Hematopoietic multipotent progenitor cell treated with erythropoietin and hydrocortisone succinate and interleukin-3 and kit ligand, for 8 days (in vitro differentiated cells): ENCODE measurements around the gene TEX13B.
"Not testable (repeated sequence)": the region's sequence is repeated elsewhere in the genome, so short reads cannot be mapped to it uniquely, and the experiment has no call there.

Source experiments
- DNase-seq: peaks from one replicate; pipeline ENCODE4 v3.0.0-alpha.2; 2015

The TEX13B gene

GRCh38 chrX:107982356-107982755 lies at the start of gene TEX13B:
TEX13B (minus strand) TSS chrX:107982370; CDS start chrX:107982127, 243 bp downstream.
- no peak for DNase-seq

GRCh38 chrX:108029928-108030711 lies 48.0 kb upstream of the TEX13B start:
- no peak for DNase-seq

DNA sequence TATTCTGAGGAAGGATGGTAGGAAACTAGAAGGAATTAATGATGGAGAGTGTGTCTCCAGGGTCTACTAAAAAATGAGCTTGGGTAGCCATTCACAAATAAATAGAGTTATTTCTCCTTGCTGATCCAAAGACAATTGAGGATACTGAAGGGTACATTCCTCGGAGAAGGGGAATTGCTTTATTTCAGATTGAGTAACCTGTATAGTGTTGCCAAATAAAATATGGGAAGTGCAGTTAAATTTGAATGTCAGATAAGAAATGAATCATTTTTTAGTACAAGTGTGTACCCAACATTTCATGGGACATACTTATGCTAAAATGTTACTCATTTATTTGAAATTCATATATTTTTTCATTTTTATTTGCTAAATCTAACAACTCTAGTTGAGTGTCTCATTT lies 46.7 kb upstream of the TEX13B start:
- DNase-seq = no peak

- no peak for DNase-seq
Measured at GRCh38 chrX:108025954-108026600, 43.9 kb upstream of the TEX13B start.

DNA sequence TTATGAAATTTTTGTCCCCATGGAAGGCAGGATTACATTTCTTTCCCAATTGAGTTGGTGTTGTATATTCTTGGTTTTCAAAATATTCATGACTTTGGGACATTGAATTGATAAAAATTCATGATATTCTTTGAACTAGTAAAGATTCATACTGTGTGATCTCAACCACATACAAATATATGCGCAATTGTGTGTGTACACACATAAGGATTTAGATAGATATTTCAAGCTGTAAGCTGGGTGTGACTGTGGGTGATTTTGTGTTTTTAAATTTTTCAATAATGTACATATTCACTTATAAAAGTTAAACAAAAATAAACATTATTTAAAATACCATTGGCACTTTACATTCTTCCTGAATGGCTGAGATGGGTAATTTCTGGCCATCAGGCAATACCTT lies 43.2 kb upstream of the TEX13B start:
- DNase-seq = no peak

DNA sequence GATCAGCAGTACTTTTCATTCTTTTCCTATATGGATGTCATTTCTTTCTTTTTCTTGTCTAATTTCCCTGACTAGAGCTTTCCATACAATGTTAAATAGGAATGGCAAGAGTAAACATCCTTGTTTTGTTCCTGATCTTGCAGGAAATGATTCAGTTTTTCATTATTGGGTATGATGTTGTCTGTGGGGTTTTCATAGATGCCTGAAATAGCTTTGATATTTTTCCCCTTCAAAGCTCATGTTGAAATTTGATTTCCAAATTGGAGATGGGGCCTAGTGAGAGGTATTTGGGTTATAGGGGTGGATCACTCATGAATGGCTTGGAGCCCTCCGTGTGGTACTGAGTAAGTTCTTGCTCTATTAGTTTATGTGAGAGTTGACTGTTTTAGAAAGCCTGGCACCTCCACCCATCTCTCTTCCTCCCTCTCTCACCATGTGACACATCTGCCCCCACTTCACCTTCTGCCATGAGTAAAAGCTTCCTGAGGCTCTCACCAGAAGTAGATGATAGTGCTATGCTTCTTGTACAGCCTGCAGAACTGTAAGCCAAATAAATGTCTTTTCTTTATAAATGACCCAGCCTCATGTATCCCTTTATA lies 40.4 kb upstream of the TEX13B start:
- DNase-seq = no peak

GRCh38 chrX:108020631-108021030 lies 38.5 kb upstream of the TEX13B start:
- DNase-seq = peak; percentile 11

- DNase-seq = no peak
Measured at GRCh38 chrX:108019382-108019875, 37.3 kb upstream of the TEX13B start.

DNA sequence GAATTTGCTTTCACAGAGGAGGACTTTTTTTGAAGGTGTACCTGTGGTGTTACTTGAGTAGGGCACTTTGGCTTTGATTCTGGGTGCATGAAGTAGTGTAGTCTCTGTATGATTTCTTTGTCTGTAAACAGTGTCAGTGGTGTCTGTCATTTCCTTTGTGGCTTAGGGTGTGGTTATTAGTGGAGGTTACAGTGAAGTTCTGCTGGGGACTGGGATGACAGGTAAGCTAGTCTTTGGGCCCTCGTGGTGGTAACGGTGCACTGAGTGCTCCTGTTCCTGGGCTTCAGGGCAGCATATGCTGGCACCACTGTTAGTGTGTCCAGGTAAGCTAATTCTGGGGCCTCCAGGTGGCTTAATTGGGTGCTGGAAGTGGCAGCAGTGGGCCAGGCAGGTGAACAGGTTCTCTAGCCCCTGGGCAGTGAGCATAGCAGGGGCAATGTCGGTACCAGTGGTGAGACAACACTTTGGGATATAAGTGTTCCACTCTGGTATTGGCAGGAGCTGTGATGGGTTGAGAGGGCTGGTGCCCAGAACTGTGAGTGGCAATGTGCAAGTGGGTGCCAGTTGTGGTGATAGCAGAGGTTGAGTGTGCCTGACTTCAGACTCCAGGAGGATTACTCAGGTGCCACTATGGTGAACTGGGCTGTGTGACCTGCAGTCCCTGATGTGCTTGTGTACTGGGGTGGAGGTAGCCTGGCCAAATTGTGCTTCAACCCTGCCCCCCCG lies 36.6 kb upstream of the TEX13B start:
- DNase-seq = no peak

GRCh38 chrX:108001218-108001814 lies 19.1 kb upstream of the TEX13B start:
- DNase-seq = peak; percentile 34

GRCh38 chrX:108000751-108001150 lies 18.6 kb upstream of the TEX13B start:
- DNase-seq = no peak

- no peak for DNase-seq
Measured at GRCh38 chrX:107996124-107996523, 14.0 kb upstream of the TEX13B start.

GRCh38 chrX:107985033-107985432 lies 2.9 kb upstream of the TEX13B start:
- DNase-seq = no peak

DNA sequence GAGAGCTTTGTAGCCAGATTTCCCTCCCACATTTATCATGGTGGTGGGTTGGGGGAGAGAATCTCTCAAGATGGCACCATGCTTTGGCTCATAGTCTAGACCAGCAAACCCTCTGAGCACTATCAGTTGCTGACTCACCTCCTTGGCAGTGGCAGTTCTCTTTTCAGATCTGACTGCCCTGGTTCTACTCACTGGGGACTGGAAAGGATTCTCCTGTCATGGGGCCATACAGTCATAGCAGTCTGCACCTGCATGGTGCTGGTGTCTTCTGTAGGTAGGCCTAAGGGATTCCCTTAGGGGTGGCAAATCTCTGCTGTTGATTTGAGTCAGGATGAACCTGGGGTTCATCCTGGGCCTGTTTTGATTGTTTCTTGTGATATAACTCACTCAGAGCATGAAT lies 2.6 kb downstream of the TEX13B start:
- DNase-seq = no peak

GRCh38 chrX:107978707-107979307 lies 3.4 kb downstream of the TEX13B start:
- peak; percentile 11 for DNase-seq

- DNase-seq = no peak
Measured at GRCh38 chrX:107978071-107978470, 4.1 kb downstream of the TEX13B start.

DNA sequence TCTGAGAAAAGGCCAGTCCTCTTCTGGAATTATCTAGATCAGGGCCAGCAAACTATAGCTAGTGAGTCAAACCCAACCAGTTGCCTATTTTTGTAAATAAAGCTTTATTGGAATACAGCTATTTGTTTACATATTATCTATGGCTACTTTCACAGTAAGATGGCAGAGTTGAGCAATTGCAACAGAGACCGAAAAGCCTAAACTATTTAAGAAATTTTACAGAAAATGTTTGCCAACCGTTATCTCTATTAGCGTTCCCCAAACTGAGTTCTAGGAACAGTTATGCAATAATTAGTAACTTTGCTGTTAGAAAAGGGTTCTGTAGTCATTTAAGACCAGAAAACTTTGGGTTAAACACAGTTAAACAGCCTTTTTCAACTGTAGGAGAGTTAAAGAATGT lies 10.5 kb downstream of the TEX13B start:
- no peak for DNase-seq

GRCh38 chrX:107970073-107970472 lies 12.1 kb downstream of the TEX13B start:
- DNase-seq = no peak

GRCh38 chrX:107968623-107969022 lies 13.5 kb downstream of the TEX13B start:
- no peak for DNase-seq

- not testable (repeated sequence) for DNase-seq
Measured at GRCh38 chrX:107955337-107955736, 26.8 kb downstream of the TEX13B start.

- no peak for DNase-seq
Measured at GRCh38 chrX:107940095-107940494, 42.1 kb downstream of the TEX13B start.

- no peak for DNase-seq
Measured at GRCh38 chrX:107936434-107936730, 45.8 kb downstream of the TEX13B start.
